Glomerular endothelial cell (primary cell): Measurements from ENCODE around the gene KRI1. TPM values are rescaled to one million over a fixed set of nuclear protein-coding genes. Genes with fewer than 3 reads are reported as not detected.

Experiments
- DNase-seq: peaks from one replicate; pipeline ENCODE4 v3.0.0-alpha.2; 2011; ENCODE audit warnings: low read depth, low spot score; ENCODE audit errors: extremely low read depth
- total RNA-seq: library from RNA; depleted of rRNA; stranded (reverse); fragments of >200 nt; gene quantifications from 2 replicates; pipeline ENCODE4 v1.2.3, GENCODE V29; 2015

The KRI1 gene
- total RNA-seq, 1 donor from 2014 or later: 16.2 TPM

GRCh38 chr19:10521461-10522171, 44.2 kb downstream of the KRI1 start:
- DNase-seq: no peak

GRCh38 chr19:10520652-10521318, 45.0 kb downstream of the KRI1 start:
- no peak for DNase-seq

GRCh38 chr19:10519421-10519820, 46.4 kb downstream of the KRI1 start:
- no peak for DNase-seq

- DNase-seq: no peak
Observed at GRCh38 chr19:10518444-10519361, 47.1 kb downstream of the KRI1 start.

GRCh38 chr19:10517760-10518443, 47.9 kb downstream of the KRI1 start:
- DNase-seq: no peak

- DNase-seq: no peak
Observed at GRCh38 chr19:10517361-10517759, 48.5 kb downstream of the KRI1 start, which contains the start of gene S1PR5. Gene S1PR5, minus strand, starts transcription at chr19:10517447. Its CDS starts 2,436 bp downstream, at chr19:10515011.

- no peak for DNase-seq
Observed at GRCh38 chr19:10516671-10517286, 49.0 kb downstream of the KRI1 start.

- DNase-seq: no peak
Observed at GRCh38 chr19:10516064-10516385, 49.8 kb downstream of the KRI1 start.

GRCh38 chr19:10514211-10515145, 51.3 kb downstream of the KRI1 start:
- DNase-seq: no peak

GRCh38 chr19:10513223-10513622, 52.6 kb downstream of the KRI1 start:
- no peak for DNase-seq

GRCh38 chr19:10510301-10510802, 55.5 kb downstream of the KRI1 start:
- no peak for DNase-seq

- DNase-seq: no peak
Observed at GRCh38 chr19:10508707-10509106, 57.1 kb downstream of the KRI1 start.

GRCh38 chr19:10508036-10508435, 57.8 kb downstream of the KRI1 start:
- DNase-seq: no peak

GRCh38 chr19:10505583-10506229, 60.1 kb downstream of the KRI1 start:
- no peak for DNase-seq

Other genes with a start within 250 kb of the KRI1 start
- 19.0 and 20.8 TPM in 2 replicates for gene FDX2, start 250.0 kb downstream of the KRI1 start, total RNA-seq
- 37.4 and 68.2 TPM in 2 replicates for gene RAVER1, start 232.5 kb downstream of the KRI1 start, total RNA-seq
- gene ICAM3, start 226.4 kb downstream of the KRI1 start, total RNA-seq: 9.3 and 11.3 TPM in 2 replicates
- 83.1 and 178 TPM in 2 replicates for gene TYK2, start 185.4 kb downstream of the KRI1 start, total RNA-seq
- 276 and 332 TPM in 2 replicates for gene CDC37, start 162.5 kb downstream of the KRI1 start, total RNA-seq
- gene PDE4A, start 145.5 kb downstream of the KRI1 start, total RNA-seq: 4.8 and 5.3 TPM in 2 replicates
- gene KEAP1, start 62.7 kb downstream of the KRI1 start, total RNA-seq: 69.9 and 70.4 TPM in 2 replicates
- gene S1PR5, start 48.6 kb downstream of the KRI1 start, total RNA-seq: 0.88 TPM in 1 of 2 replicates, not detected in the other
- 18.9 and 28.4 TPM in 2 replicates for gene ATG4D, start 22.1 kb downstream of the KRI1 start, total RNA-seq
- 1.6 and 4.8 TPM in 2 replicates for gene CDKN2D, start 3.0 kb upstream of the KRI1 start, total RNA-seq
- 1.4 and 3.0 TPM in 2 replicates for gene AP1M2, start 21.3 kb upstream of the KRI1 start, total RNA-seq
- 92.2 and 129 TPM in 2 replicates for gene SLC44A2, start 59.5 kb upstream of the KRI1 start, total RNA-seq
- gene ILF3, start 88.3 kb upstream of the KRI1 start, total RNA-seq: 99.9 and 183 TPM in 2 replicates
- gene QTRT1, start 135.4 kb upstream of the KRI1 start, total RNA-seq: 23.9 and 25.6 TPM in 2 replicates
- gene DNM2, start 152.1 kb upstream of the KRI1 start, total RNA-seq: 123 and 178 TPM in 2 replicates